ENCODE results near the gene NLRC5.

NLRC5 gene

GRCh38 chr16:56977216-56977615 is 12.1 kb upstream of the NLRC5 start:
- H3K4me3 ChIP-seq (ENCODE audit: low read depth, low read length), result no peak overlapping the region
- no peak for DNase-seq (ENCODE audit: low read depth)
- TF ChIP-seq MYC (IDR thresholded peaks at IDR 0.05; ENCODE audit: low read depth, low read length), result no peak

GRCh38 chr16:56977823-56978430 is 11.4 kb upstream of the NLRC5 start:
- TF ChIP-seq POLR2A (IDR thresholded peaks at IDR 0.05; ENCODE audit: extremely low read depth, insufficient read length) (no peak), CTCF (IDR thresholded peaks at IDR 0.05; ENCODE audit: low read depth, low read length) (no peak), MAX (IDR thresholded peaks at IDR 0.05; ENCODE audit: low read depth, low read length) (no peak), MYC (IDR thresholded peaks at IDR 0.05; ENCODE audit: low read depth, low read length) (no peak)
- peak; percentile 53 for DNase-seq (ENCODE audit: low read depth)
- no peak overlapping the region for H3K4me3 ChIP-seq (ENCODE audit: low read depth, low read length)

- DNase-seq (ENCODE audit: low read depth), result no peak
- TF ChIP-seq MAX (IDR thresholded peaks at IDR 0.05; ENCODE audit: low read depth, low read length) (no peak), CTCF (IDR thresholded peaks at IDR 0.05; ENCODE audit: low read depth, low read length) (no peak), POLR2A (IDR thresholded peaks at IDR 0.05; ENCODE audit: extremely low read depth, insufficient read length) (no peak), MYC (IDR thresholded peaks at IDR 0.05; ENCODE audit: low read depth, low read length) (no peak)
- no peak overlapping the region for H3K4me3 ChIP-seq (ENCODE audit: low read depth, low read length)
Observed at GRCh38 chr16:56980201-56980535, 9.2 kb upstream of the NLRC5 start.

GRCh38 chr16:56980792-56981724 is 8.3 kb upstream of the NLRC5 start:
- H3K4me3 ChIP-seq (ENCODE audit: low read depth, low read length), result no peak overlapping the region
- DNase-seq (ENCODE audit: low read depth), result peak; percentile 85

GRCh38 chr16:56981729-56982271 is 7.6 kb upstream of the NLRC5 start:
- DNase-seq (ENCODE audit: low read depth), result no peak
- no peak overlapping the region for H3K4me3 ChIP-seq (ENCODE audit: low read depth, low read length)
- TF ChIP-seq CTCF (IDR thresholded peaks at IDR 0.05; ENCODE audit: low read depth, low read length) (no peak), MYC (IDR thresholded peaks at IDR 0.05; ENCODE audit: low read depth, low read length) (no peak), MAX (IDR thresholded peaks at IDR 0.05; ENCODE audit: low read depth, low read length) (no peak), POLR2A (IDR thresholded peaks at IDR 0.05; ENCODE audit: extremely low read depth, insufficient read length) (no peak)

More at GRCh38 chr16:56980792-56981724, 8.3 kb upstream of the NLRC5 start:
- no peak for TF ChIP-seq CTCF (IDR thresholded peaks at IDR 0.05; ENCODE audit: low read depth, low read length)
- no peak for TF ChIP-seq MAX (IDR thresholded peaks at IDR 0.05; ENCODE audit: low read depth, low read length)
- no peak for TF ChIP-seq MYC (IDR thresholded peaks at IDR 0.05; ENCODE audit: low read depth, low read length)
- TF ChIP-seq POLR2A (IDR thresholded peaks at IDR 0.05; ENCODE audit: extremely low read depth, insufficient read length), result no peak

GRCh38 chr16:56982695-56983094 is 6.7 kb upstream of the NLRC5 start:
- no peak for DNase-seq (ENCODE audit: low read depth)
- no peak overlapping the region for H3K4me3 ChIP-seq (ENCODE audit: low read depth, low read length)
- TF ChIP-seq POLR2A (IDR thresholded peaks at IDR 0.05; ENCODE audit: extremely low read depth, insufficient read length) (no peak), CTCF (IDR thresholded peaks at IDR 0.05; ENCODE audit: low read depth, low read length) (no peak), MYC (IDR thresholded peaks at IDR 0.05; ENCODE audit: low read depth, low read length) (no peak), MAX (IDR thresholded peaks at IDR 0.05; ENCODE audit: low read depth, low read length) (no peak)

Measured in NB4 (cell line).